HG03175 (cell line): ENCODE results near the gene OAS1.
"Not testable (repeated sequence)": the region's sequence is repeated elsewhere in the genome, so short reads cannot be mapped to it uniquely, and the experiment has no call there.

Experiments used
- ATAC-seq: cut with Tn5 transposase; IDR thresholded peaks from one replicate; pipeline ENCODE4 v1.9.1; 2021; ENCODE audit warnings: mild to moderate bottlenecking, moderate library complexity; ENCODE audit not compliant: unreplicated experiment

Gene OAS1

GRCh38 chr12:112898380-112898779 is 8.4 kb upstream of the OAS1 start:
- no peak for ATAC-seq

GRCh38 chr12:112900298-112901145 is 6.2 kb upstream of the OAS1 start:
- ATAC-seq = no peak

GRCh38 chr12:112901271-112901670 is 5.5 kb upstream of the OAS1 start:
- ATAC-seq = no peak

- ATAC-seq = no peak
Observed at GRCh38 chr12:112904571-112904970, 2.2 kb upstream of the OAS1 start.

GRCh38 chr12:112905451-112906089 is 1.2 kb upstream of the OAS1 start:
- ATAC-seq = no peak

GRCh38 chr12:112907415-112908157 is 824 bp downstream of the OAS1 start:
- ATAC-seq = peak; percentile 53

GRCh38 chr12:112908548-112908947 is 1.8 kb downstream of the OAS1 start:
- no peak for ATAC-seq

GRCh38 chr12:112909693-112910092 is 2.9 kb downstream of the OAS1 start:
- ATAC-seq = no peak

- ATAC-seq = no peak
Observed at GRCh38 chr12:112913038-112913688, 6.4 kb downstream of the OAS1 start.

GRCh38 chr12:112913888-112914287 is 7.1 kb downstream of the OAS1 start:
- ATAC-seq = not testable (repeated sequence)

GRCh38 chr12:112916270-112916669 is 9.5 kb downstream of the OAS1 start:
- ATAC-seq = no peak

- ATAC-seq = no peak
Observed at GRCh38 chr12:112919121-112919520, 12.4 kb downstream of the OAS1 start.

- ATAC-seq = peak; percentile 91
Observed at GRCh38 chr12:112924986-112925385, 18.2 kb downstream of the OAS1 start.

GRCh38 chr12:112926416-112927033 is 19.8 kb downstream of the OAS1 start:
- ATAC-seq = not testable (repeated sequence)

- no peak for ATAC-seq
Observed at GRCh38 chr12:112927475-112927874, 20.7 kb downstream of the OAS1 start.

- no peak for ATAC-seq
Observed at GRCh38 chr12:112927925-112928324, 21.2 kb downstream of the OAS1 start.

GRCh38 chr12:112928978-112929377 is 22.2 kb downstream of the OAS1 start:
- no peak for ATAC-seq

GRCh38 chr12:112929715-112930114 is 23.0 kb downstream of the OAS1 start:
- no peak for ATAC-seq

- ATAC-seq = no peak
Observed at GRCh38 chr12:112930350-112930749, 23.6 kb downstream of the OAS1 start.

- ATAC-seq = no peak
Observed at GRCh38 chr12:112932485-112933128, 25.8 kb downstream of the OAS1 start.
